HG03025 (cell line): Measurements from ENCODE around the gene PHF3.

Source experiments
- ATAC-seq: cut with Tn5 transposase; IDR thresholded peaks from one replicate; pipeline ENCODE4 v1.9.1; 2021; ENCODE audit warnings: mild to moderate bottlenecking, moderate library complexity; ENCODE audit not compliant: unreplicated experiment, low FRiP score

PHF3 gene

GRCh38 chr6:63644668-63645326 lies 9.2 kb downstream of the PHF3 start:
- ATAC-seq: no peak

DNA sequence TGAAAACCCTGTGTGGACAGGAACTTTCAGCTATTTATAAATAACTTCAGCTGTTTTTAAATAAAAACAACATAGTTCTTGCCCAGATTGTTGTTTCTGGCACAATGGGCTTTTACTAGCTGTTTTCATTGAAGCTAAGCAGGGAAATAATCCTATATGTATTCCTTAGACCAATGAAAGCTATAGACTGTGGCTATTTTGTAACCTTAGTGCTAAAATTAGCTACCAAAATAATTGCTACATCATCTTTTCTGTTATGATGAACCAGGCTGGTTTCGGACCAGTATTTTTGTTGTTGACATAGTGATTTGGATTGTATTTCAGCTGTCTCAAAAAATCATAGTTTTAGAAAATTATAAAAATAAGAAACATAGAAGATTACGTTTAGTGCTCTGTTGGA lies 13.7 kb downstream of the PHF3 start:
- ATAC-seq: no peak

- ATAC-seq: no peak
These were observed 14.3 kb downstream of the PHF3 start for GRCh38 chr6:63649847-63650265.

- no peak for ATAC-seq
These were observed 17.4 kb downstream of the PHF3 start for GRCh38 chr6:63652980-63653379.

DNA sequence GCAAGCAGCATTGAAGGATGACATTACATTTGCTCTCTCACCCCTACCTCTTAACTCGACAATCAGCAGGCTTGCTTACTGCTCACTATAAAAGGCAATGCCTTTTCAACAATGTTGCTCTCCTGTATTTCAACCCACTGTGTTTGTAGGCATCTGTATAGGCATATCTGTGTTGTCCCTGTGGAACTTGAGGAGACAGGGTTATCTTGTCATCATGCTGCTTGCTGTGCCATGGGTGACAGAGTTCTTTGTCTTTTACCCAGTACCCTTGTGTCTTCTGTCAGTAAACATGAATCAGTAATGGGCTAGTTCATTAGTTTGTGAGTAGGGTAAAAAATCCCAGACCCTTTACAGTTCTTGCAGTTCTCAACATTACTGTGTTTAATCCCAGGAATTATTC lies 25.2 kb downstream of the PHF3 start:
- ATAC-seq: no peak

GRCh38 chr6:63661769-63662168 lies 26.2 kb downstream of the PHF3 start:
- no peak for ATAC-seq

DNA sequence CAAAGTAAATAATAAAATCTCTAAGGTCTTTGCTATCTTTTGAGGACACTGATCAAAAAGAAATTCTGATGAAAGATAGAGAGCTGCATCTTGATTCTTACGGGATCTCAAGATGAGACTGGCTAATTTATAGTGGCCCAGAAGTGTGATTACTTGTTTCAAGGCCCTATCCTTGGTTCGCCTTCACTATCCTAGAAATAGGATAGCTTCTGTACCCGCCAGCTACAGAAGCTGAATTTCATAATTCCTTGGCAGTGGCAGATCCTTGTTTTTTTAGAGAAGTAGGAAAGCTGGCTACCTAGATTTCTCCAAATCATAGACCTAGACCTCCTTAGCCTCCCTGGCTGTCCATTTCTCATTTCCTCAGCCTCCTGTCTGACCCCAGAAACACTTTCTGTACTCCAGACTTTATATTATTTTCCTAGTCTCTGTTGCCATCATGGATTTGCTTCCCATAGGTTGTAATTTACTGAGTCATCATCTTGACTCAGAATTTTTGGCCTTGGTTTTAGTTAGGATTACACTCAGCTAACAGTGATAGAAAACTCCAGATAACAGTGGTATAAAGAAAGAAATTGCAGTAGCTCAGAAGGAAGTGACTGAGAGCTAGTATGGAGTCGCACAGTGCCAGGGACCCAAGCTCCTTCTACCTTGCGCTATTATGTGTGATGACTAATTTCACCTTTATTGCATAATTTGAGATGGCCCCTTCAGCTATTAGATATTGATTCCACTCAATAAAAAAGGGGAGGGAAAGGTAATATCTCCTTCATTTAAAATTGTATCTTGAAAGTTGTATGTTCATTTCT lies 27.7 kb downstream of the PHF3 start:
- ATAC-seq: no peak

- ATAC-seq: no peak
These were observed 28.3 kb downstream of the PHF3 start for GRCh38 chr6:63663956-63664281.

- ATAC-seq: no peak
These were observed 35.6 kb downstream of the PHF3 start for GRCh38 chr6:63671098-63671754.

- ATAC-seq: no peak
These were observed 37.1 kb downstream of the PHF3 start for GRCh38 chr6:63672582-63673129.

DNA sequence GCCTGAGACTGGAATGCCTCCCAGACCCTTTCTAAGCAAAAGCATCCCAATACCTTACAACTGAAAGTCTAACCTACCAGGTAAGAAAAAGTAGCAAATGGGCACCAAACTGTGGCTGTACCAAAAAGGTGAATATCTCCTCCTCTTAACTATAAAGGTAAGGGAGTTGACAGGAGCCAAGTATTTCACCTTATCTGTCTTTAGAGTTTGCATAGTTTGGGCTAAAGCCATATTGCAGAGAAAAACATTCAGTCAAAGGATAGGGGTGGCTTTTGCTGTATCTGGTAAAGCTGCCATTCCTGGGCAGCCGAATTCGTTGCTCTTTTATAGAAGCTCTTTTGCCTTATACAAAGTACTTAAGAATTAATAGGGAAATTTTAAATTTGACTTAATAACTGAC lies 38.1 kb downstream of the PHF3 start:
- no peak for ATAC-seq

GRCh38 chr6:63674635-63675034 lies 39.0 kb downstream of the PHF3 start:
- no peak for ATAC-seq

GRCh38 chr6:63675138-63675537 lies 39.5 kb downstream of the PHF3 start:
- no peak for ATAC-seq

DNA sequence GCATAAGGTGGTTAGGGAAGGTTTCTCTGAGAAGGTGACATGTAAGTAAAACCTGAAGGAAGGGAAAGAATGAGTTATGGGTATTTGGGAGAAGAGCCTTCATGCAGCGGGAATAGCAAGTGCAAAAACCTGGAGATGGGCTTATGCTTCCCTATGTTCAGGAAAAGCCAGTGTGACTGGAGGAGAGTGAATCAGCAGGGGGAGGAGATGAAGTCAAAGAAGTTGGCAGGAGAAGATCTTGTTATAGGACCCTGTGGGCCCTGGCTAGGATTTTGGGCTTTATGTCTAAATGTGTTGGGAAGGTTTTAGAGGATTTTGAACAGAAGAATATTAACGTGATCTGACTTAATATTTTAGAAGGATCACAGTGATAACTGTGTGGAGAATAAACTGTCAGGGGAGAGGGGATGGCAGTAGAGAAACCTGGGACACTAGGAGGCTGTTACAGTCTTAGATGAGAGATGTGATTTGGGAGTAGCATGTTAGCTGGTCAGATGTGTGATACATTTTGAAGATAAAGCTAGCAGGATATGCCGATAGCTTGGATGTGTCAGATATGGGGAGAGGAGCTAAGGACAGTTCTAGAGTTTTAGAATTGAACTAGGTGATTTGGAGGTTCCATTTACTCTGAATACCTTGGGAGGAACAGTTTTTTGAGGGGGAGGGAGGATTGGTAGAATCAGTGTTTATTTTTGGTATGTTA lies 41.0 kb downstream of the PHF3 start:
- ATAC-seq: no peak

- no peak for ATAC-seq
These were observed 41.7 kb downstream of the PHF3 start for GRCh38 chr6:63677282-63677681.

- ATAC-seq: no peak
These were observed 47.5 kb downstream of the PHF3 start for GRCh38 chr6:63683071-63683603.

DNA sequence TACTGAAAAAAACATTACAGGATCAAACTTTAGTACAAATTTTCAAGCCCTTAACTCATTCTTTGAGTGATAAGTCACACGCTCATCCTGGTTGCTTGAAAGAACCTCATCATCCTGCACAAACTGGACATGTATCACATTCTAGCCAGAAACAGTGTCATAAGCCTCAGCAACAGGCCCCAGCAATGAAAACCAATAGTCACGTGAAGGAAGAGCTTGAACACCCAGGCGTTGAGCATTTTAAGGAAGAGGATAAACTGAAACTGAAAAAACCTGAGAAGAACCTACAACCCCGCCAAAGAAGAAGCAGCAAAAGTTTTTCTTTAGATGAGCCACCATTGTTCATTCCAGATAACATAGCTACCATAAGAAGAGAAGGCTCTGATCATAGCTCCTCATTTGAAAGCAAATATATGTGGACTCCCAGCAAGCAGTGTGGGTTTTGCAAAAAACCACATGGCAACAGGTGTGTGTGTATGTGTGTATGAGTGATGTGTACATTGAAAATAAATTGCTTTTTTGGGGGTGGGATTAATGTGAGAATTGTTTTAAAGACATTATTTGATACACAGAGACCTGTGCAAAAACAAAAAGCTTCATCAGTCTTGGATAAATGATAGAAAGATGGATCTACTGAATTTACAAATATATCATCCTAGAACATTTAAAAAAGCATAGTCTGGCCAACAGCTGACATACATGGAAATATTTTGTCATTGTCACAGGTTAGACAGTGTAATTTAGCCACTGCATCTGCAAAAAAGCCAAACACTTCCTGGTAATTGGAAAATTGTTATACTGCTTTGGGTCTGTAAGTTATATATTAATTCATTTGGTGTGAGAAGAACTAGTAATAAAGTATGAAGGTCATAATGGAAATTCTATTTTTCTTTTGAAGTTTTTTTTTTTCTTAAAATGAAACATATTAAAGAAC lies 50.1 kb downstream of the PHF3 start:
- peak; percentile 93 for ATAC-seq

- no peak for ATAC-seq
These were observed 53.8 kb downstream of the PHF3 start for GRCh38 chr6:63689421-63689820.

- no peak for ATAC-seq
These were observed 54.6 kb downstream of the PHF3 start for GRCh38 chr6:63690221-63690620.

- ATAC-seq: no peak
These were observed 70.1 kb downstream of the PHF3 start for GRCh38 chr6:63705707-63706106.
